ENCODE measurements around the gene FBLL1. TPM values are rescaled to one million over a fixed set of nuclear protein-coding genes. Genes with fewer than 3 reads are reported as not detected.

Gene FBLL1
- total and polyA plus RNA-seq, 2 donors from 2014 or later, result 0.47 TPM; not detected in 1

GRCh38 chr5:168537176-168537575, 8.1 kb downstream of the FBLL1 start:
- FAIRE-seq (no peak), DNase-seq (no peak)
- Histone ChIP-seq H3K9ac (ENCODE audit: low read length in 3 of 3) (no peak overlapping the region), H3K9me3 (ENCODE audit: control insufficient read depth in 2 of 3, insufficient read depth in 1 of 3, low read length in 3 of 3) (no peaks in the 10 kb centered on the region), H3K27me3 (ENCODE audit: control insufficient read depth, insufficient read depth, low read length) (no peaks in the 10 kb centered on the region), H3K4me1 (ENCODE audit: control insufficient read depth in 2 of 3, insufficient read depth in 2 of 3, low read depth in 1 of 3, low read length in 3 of 3) (no peaks in the 10 kb centered on the region), H3K36me3 (ENCODE audit: control insufficient read depth in 2 of 3, insufficient read depth in 3 of 3, low read length in 3 of 3) (no peaks in the 10 kb centered on the region), H3K27ac (ENCODE audit: low read depth in 2 of 2, low read length in 2 of 2) (no peak overlapping the region), H3K4me3 (ENCODE audit: low read length in 3 of 3) (no peak overlapping the region)
- TF ChIP-seq CTCF (IDR thresholded peaks at IDR 0.05; ENCODE audit: borderline replicate concordance, extremely low read depth, insufficient read depth), result no peak
- intact Hi-C loops (cut with DNase I), result no loop called here

DNA sequence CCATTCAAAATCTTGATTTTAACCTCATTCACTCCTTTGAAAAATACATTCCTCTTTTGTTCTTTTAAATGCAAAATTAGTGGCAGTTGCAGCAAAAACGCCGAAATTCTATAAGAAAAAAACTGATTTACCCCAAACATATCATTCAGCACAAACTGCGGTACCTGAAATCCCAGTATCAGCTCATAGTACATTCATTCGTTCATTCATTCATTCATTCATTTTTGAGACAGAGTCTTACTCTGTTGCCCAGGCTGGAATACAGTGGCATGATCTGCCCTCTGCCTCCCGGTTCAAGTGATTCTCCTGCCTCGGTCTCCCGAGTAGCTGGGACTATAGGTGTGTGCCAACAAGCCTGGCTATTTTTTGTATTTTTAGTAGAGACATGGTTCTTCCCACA, 20.4 kb downstream of the FBLL1 start:
- H3K36me3 ChIP-seq (ENCODE audit: control insufficient read depth in 2 of 3, insufficient read depth in 3 of 3, low read length in 3 of 3), result peaks cover 0 to 5% (median 3%) of the 10 kb centered on the region in 3 donors
- no peak for TF ChIP-seq CTCF (IDR thresholded peaks at IDR 0.05; ENCODE audit: borderline replicate concordance, extremely low read depth, insufficient read depth)
- DNase-seq (no peak), FAIRE-seq (no peak)
- intact Hi-C loops (cut with DNase I), result no loop called here
- no peak overlapping the region for H3K27ac ChIP-seq (ENCODE audit: low read depth in 2 of 2, low read length in 2 of 2)
- H3K9ac ChIP-seq (ENCODE audit: low read length in 3 of 3), result no peak overlapping the region
- H3K4me1 ChIP-seq (ENCODE audit: control insufficient read depth in 2 of 3, insufficient read depth in 2 of 3, low read depth in 1 of 3, low read length in 3 of 3), result no peaks in the 10 kb centered on the region
- H3K27me3 ChIP-seq (ENCODE audit: control insufficient read depth, insufficient read depth, low read length), result no peaks in the 10 kb centered on the region
- no peaks in the 10 kb centered on the region for H3K9me3 ChIP-seq (ENCODE audit: control insufficient read depth in 2 of 3, insufficient read depth in 1 of 3, low read length in 3 of 3)
- H3K4me3 ChIP-seq (ENCODE audit: low read length in 3 of 3), result no peak overlapping the region

- H3K27ac ChIP-seq (ENCODE audit: low read depth in 2 of 2, low read length in 2 of 2), result no peak overlapping the region
- no peak for TF ChIP-seq CTCF (IDR thresholded peaks at IDR 0.05; ENCODE audit: borderline replicate concordance, extremely low read depth, insufficient read depth)
- no peak overlapping the region for H3K4me3 ChIP-seq (ENCODE audit: low read length in 3 of 3)
- DNase-seq, result no peak
- no peaks in the 10 kb centered on the region for H3K4me1 ChIP-seq (ENCODE audit: control insufficient read depth in 2 of 3, insufficient read depth in 2 of 3, low read depth in 1 of 3, low read length in 3 of 3)
- H3K9ac ChIP-seq (ENCODE audit: low read length in 3 of 3), result no peak overlapping the region
- peaks cover 0 to 5% (median 3%) of the 10 kb centered on the region in 3 donors for H3K36me3 ChIP-seq (ENCODE audit: control insufficient read depth in 2 of 3, insufficient read depth in 3 of 3, low read length in 3 of 3)
- no peaks in the 10 kb centered on the region for H3K9me3 ChIP-seq (ENCODE audit: control insufficient read depth in 2 of 3, insufficient read depth in 1 of 3, low read length in 3 of 3)
- H3K27me3 ChIP-seq (ENCODE audit: control insufficient read depth, insufficient read depth, low read length), result no peaks in the 10 kb centered on the region
- FAIRE-seq, result peak; percentile 8
- intact Hi-C loops (cut with DNase I), result no loop called here
Measured at GRCh38 chr5:168550656-168551055, 21.6 kb downstream of the FBLL1 start.

- Histone ChIP-seq H3K9ac (ENCODE audit: low read length in 3 of 3) (no peak overlapping the region), H3K4me1 (ENCODE audit: control insufficient read depth in 2 of 3, insufficient read depth in 2 of 3, low read depth in 1 of 3, low read length in 3 of 3) (no peaks in the 10 kb centered on the region), H3K27me3 (ENCODE audit: control insufficient read depth, insufficient read depth, low read length) (no peaks in the 10 kb centered on the region), H3K4me3 (ENCODE audit: low read length in 3 of 3) (no peak overlapping the region), H3K36me3 (ENCODE audit: control insufficient read depth in 2 of 3, insufficient read depth in 3 of 3, low read length in 3 of 3) (peaks cover 0 to 5% (median 3%) of the 10 kb centered on the region in 3 donors), H3K27ac (ENCODE audit: low read depth in 2 of 2, low read length in 2 of 2) (no peak overlapping the region), H3K9me3 (ENCODE audit: control insufficient read depth in 2 of 3, insufficient read depth in 1 of 3, low read length in 3 of 3) (no peaks in the 10 kb centered on the region)
- intact Hi-C loops (cut with DNase I), result no loop called here
- FAIRE-seq (no peak), DNase-seq (no peak)
- TF ChIP-seq CTCF (IDR thresholded peaks at IDR 0.05; ENCODE audit: borderline replicate concordance, extremely low read depth, insufficient read depth), result no peak
Measured at GRCh38 chr5:168552146-168552545, 23.0 kb downstream of the FBLL1 start.

Measured in kidney (tissue), 14 donors.